IMR-90 (cell line): Measurements from ENCODE around the gene DHX9. TPM values are rescaled to one million over a fixed set of nuclear protein-coding genes. Genes with fewer than 3 reads are reported as not detected.

Experiments
- ATAC-seq: fragments of 200-7000 bp; cut with Tn5 transposase; 2 replicates; pipeline ENCODE4 v1.9.1; 2020; ENCODE audit warnings: low read depth, mild to moderate bottlenecking, moderate library complexity
- BruUV-seq: library from RNA; stranded (reverse); fragments of 400-500 nt; replicated peaks from 2 replicates; lab custom pipeline; 2021; lab: Mats Ljungman, UMichigan
- CTCF ChIA-PET: fragments of 300-600 bp; formaldehyde crosslinking; extraction: SDS; loops from one replicate; lab custom pipeline; 2021; ENCODE audit warnings: antibody characterized with exemption; lab: Yijun Ruan, JAX
- POLR2A ChIA-PET: fragments of 300-600 bp; sonication (Branson Sonifier 250); formaldehyde crosslinking; loops from one replicate; lab custom pipeline; 2022; ENCODE audit warnings: antibody characterized with exemption; ENCODE audit not compliant: unreplicated experiment; lab: Charles Lee
- DNase-seq: peaks from one replicate; pipeline ENCODE4 v3.0.0; 2013
- H2AFZ ChIP-seq: replicated peaks from 2 replicates; pipeline ENCODE3; 2013; ENCODE audit warnings: low read length, mild to moderate bottlenecking; ENCODE audit not compliant: poor library complexity
- H2AK5ac ChIP-seq: 2 replicates; pipeline ENCODE4 v1.6.1; 2013; ENCODE audit warnings: low read depth, low read length, inconsistent platforms
- H2AK9ac ChIP-seq: replicated peaks from 2 replicates; pipeline ENCODE3; 2013; ENCODE audit warnings: mild to moderate bottlenecking, low read depth, low read length, moderate library complexity; ENCODE audit not compliant: poor library complexity
- H2BK120ac ChIP-seq: 2 replicates; pipeline ENCODE4 v1.6.1; 2013; ENCODE audit warnings: low read depth, low read length, inconsistent platforms
- H2BK15ac ChIP-seq: 3 replicates; pipeline ENCODE4 v1.6.1; 2013; ENCODE audit warnings: low read depth, low read length, inconsistent platforms
- H2BK20ac ChIP-seq: 2 replicates; pipeline ENCODE4 v1.6.1; 2013; ENCODE audit warnings: low read depth, mild to moderate bottlenecking, inconsistent platforms, low read length, moderate library complexity
- H2BK5ac ChIP-seq: 2 replicates; pipeline ENCODE4 v1.6.1; 2013; ENCODE audit warnings: mild to moderate bottlenecking, low read depth, low read length, inconsistent platforms; ENCODE audit not compliant: poor library complexity, severe bottlenecking
- H3K14ac ChIP-seq: replicated peaks from 2 replicates; pipeline ENCODE4 v1.6.1; 2013; ENCODE audit warnings: low read depth, low read length, inconsistent platforms
- H3K18ac ChIP-seq: 2 replicates; pipeline ENCODE4 v1.6.1; 2013; ENCODE audit warnings: low read depth, low read length, control low read depth
- H3K23ac ChIP-seq: 2 replicates; pipeline ENCODE4 v1.6.1; 2013; ENCODE audit warnings: low read depth, low read length, inconsistent platforms
- H3K27ac ChIP-seq: 2 replicates; pipeline ENCODE4 v1.5.1; 2013; ENCODE audit warnings: mild to moderate bottlenecking, control low read depth, low read length; ENCODE audit not compliant: insufficient read depth
- H3K27me3 ChIP-seq: 2 replicates; pipeline ENCODE4 v1.6.1; 2013; ENCODE audit warnings: low read length; ENCODE audit not compliant: control insufficient read depth, insufficient read depth
- H3K36me3 ChIP-seq: 2 replicates; pipeline ENCODE4 v1.6.1; 2013; ENCODE audit warnings: low read length, mixed read lengths; ENCODE audit not compliant: control insufficient read depth, insufficient read depth
- H3K4ac ChIP-seq: 2 replicates; pipeline ENCODE4 v1.6.1; 2013; ENCODE audit warnings: low read depth, low read length, inconsistent platforms
- H3K4me1 ChIP-seq: 2 replicates; pipeline ENCODE4 v1.6.1; 2013; ENCODE audit warnings: low read length, mixed read lengths; ENCODE audit not compliant: control insufficient read depth, insufficient read depth
- H3K4me2 ChIP-seq: 2 replicates; pipeline ENCODE4 v1.6.1; 2013; ENCODE audit warnings: low read depth, mild to moderate bottlenecking, control low read depth, low read length, moderate library complexity
- H3K4me3 ChIP-seq: 2 replicates; pipeline ENCODE4 v1.5.1; 2013; ENCODE audit warnings: low read depth, mild to moderate bottlenecking, control low read depth, low read length, moderate library complexity; ENCODE audit not compliant: insufficient read depth
- H3K56ac ChIP-seq: 2 replicates; pipeline ENCODE4 v1.6.1; 2013; ENCODE audit warnings: low read length, inconsistent platforms; ENCODE audit not compliant: insufficient read depth; ENCODE audit errors: extremely low read depth
- H3K79me1 ChIP-seq, 2 experiments: 2 replicates each; pipeline ENCODE4 v1.6.1; 2013; ENCODE audit warnings: low read length in 2 of 2, inconsistent platforms in 1 of 2, low read depth in 1 of 2
- H3K9ac ChIP-seq: 2 replicates; pipeline ENCODE4 v1.6.1; 2013; ENCODE audit warnings: low read depth, low read length, control low read depth
- H3K9me1 ChIP-seq: 2 replicates; pipeline ENCODE4 v1.6.1; 2013; ENCODE audit warnings: low read length, inconsistent platforms; ENCODE audit not compliant: insufficient read depth
- H3K9me3 ChIP-seq: 2 replicates; pipeline ENCODE4 v1.6.1; 2013; ENCODE audit warnings: low read length; ENCODE audit not compliant: control insufficient read depth, insufficient read depth
- H4K20me1 ChIP-seq: 2 replicates; pipeline ENCODE4 v1.6.1; 2013; ENCODE audit warnings: low read length, inconsistent platforms; ENCODE audit not compliant: insufficient read depth
- H4K5ac ChIP-seq: 2 replicates; pipeline ENCODE4 v1.6.1; 2013; ENCODE audit warnings: mild to moderate bottlenecking, low read depth, low read length, control low read depth
- H4K8ac ChIP-seq, 2 experiments: 2 replicates each; pipeline ENCODE4 v1.6.1; 2013; ENCODE audit warnings: low read depth in 2 of 2, low read length in 2 of 2, control low read depth in 1 of 2, inconsistent platforms in 1 of 2
- H4K91ac ChIP-seq: 2 replicates; pipeline ENCODE4 v1.6.1; 2013; ENCODE audit warnings: low read depth, low read length, inconsistent platforms; ENCODE audit not compliant: insufficient read depth
- CEBPB ChIP-seq: IDR thresholded peaks from 2 replicates; pipeline ENCODE4 v1.6.1; 2012; ENCODE audit warnings: low read depth, low read length, improper control_type of control experiment
- CHD1 ChIP-seq: IDR thresholded peaks from 2 replicates; pipeline ENCODE4 v1.6.1; 2012; ENCODE audit warnings: low read depth, low read length, improper control_type of control experiment
- FOS ChIP-seq: fragments of 150-350 bp; IDR thresholded peaks from 2 replicates; pipeline ENCODE4 v1.6.1; 2016; ENCODE audit warnings: low read depth, low read length
- MAZ ChIP-seq: IDR thresholded peaks from 2 replicates; pipeline ENCODE4 v1.6.1; 2012; ENCODE audit warnings: low read depth, mild to moderate bottlenecking, low read length, improper control_type of control experiment, moderate library complexity, borderline replicate concordance
- MXI1 ChIP-seq: IDR thresholded peaks from 2 replicates; pipeline ENCODE4 v1.6.1; 2012; ENCODE audit warnings: low read depth, mild to moderate bottlenecking, low read length, moderate library complexity, borderline replicate concordance
- NFE2L2 ChIP-seq: fragments of 150-350 bp; IDR thresholded peaks from 2 replicates; pipeline ENCODE4 v1.6.1; 2016; ENCODE audit warnings: low read depth, mild to moderate bottlenecking, low read length
- RAD21 ChIP-seq: IDR thresholded peaks from 2 replicates; pipeline ENCODE4 v1.6.1; 2012; ENCODE audit warnings: low read length, improper control_type of control experiment
- RCOR1 ChIP-seq: IDR thresholded peaks from 2 replicates; pipeline ENCODE4 v1.6.1; 2012; ENCODE audit warnings: mild to moderate bottlenecking, low read length, improper control_type of control experiment; ENCODE audit not compliant: insufficient replicate concordance
- SMC3 ChIP-seq: fragments of 150-350 bp; IDR thresholded peaks from 2 replicates; pipeline ENCODE4 v1.6.1; 2016; ENCODE audit warnings: low read depth, mild to moderate bottlenecking, antibody characterized with exemption, low read length, moderate library complexity
- WGBS, 2 experiments: methylation state at CpG; one replicate each; pipeline versions ENCODE4 v1.1.5 to v1.1.7; 2013; ENCODE audit warnings: missing lambda C conversion rate in 2 of 2; ENCODE audit not compliant: insufficient read length in 1 of 2; ENCODE audit errors: extremely low coverage in 2 of 2; 5-methylcytosine and 5-hydroxymethylcytosine counted together
- dilution Hi-C: fragments of 300-500 bp; cut with HindIII; formaldehyde crosslinking; loops from one replicate; pipeline ENCODE4 v1.14.3; 2018; ENCODE audit warnings: low sequenced_read_pairs; ENCODE audit not compliant: unreplicated experiment
- in situ Hi-C: fragments of 300-500 bp; cut with MboI; formaldehyde crosslinking; loops from 3 replicates; pipeline ENCODE4 v1.14.3; 2019; ENCODE audit warnings: low sequenced_read_pairs, inconsistent platforms, mixed read lengths
- intact Hi-C: fragments of 100-400 bp; cut with micrococcal nuclease; formaldehyde crosslinking; loops from 2 replicates; pipeline ENCODE4 v1.10.0; 2022
- polyA plus RNA-seq, 3 experiments: library from polyadenylated mRNA; depleted of rRNA; stranded (reverse); fragments of >200 nt; gene quantifications; 2 replicates each; pipeline ENCODE4 v1.2.3, GENCODE V29; 2012; ENCODE audit warnings: low replicate concordance in 1 of 3
- total RNA-seq: library from RNA; depleted of rRNA; stranded (reverse); fragments of >200 nt; gene quantifications from 2 replicates; pipeline ENCODE4 v1.2.3, GENCODE V29; 2012
- TF ChIP-seq, protein P1 (sequence below): conservative IDR thresholded peaks from 2 replicates; pipeline ENCODE4 v1.5.1; 2012; ENCODE audit warnings: mild to moderate bottlenecking, low read depth, low read length, improper control_type of control experiment
- TF ChIP-seq, protein P2 (sequence below): fragments of 150-350 bp; IDR thresholded peaks from 2 replicates; pipeline ENCODE4 v1.6.1; 2016; ENCODE audit warnings: low read depth, mild to moderate bottlenecking, low read length, moderate library complexity, borderline replicate concordance
- TF ChIP-seq, protein P3 (sequence below): fragments of 150-350 bp; IDR thresholded peaks from 2 replicates; pipeline ENCODE4 v1.6.1; 2017; ENCODE audit warnings: mild to moderate bottlenecking, antibody characterized with exemption, low read length, low read depth

Gene DHX9
- total and polyA plus RNA-seq, 2 of the 4 experiments (the other 2 are of a cell fraction) = 119 to 211 TPM

DNA sequence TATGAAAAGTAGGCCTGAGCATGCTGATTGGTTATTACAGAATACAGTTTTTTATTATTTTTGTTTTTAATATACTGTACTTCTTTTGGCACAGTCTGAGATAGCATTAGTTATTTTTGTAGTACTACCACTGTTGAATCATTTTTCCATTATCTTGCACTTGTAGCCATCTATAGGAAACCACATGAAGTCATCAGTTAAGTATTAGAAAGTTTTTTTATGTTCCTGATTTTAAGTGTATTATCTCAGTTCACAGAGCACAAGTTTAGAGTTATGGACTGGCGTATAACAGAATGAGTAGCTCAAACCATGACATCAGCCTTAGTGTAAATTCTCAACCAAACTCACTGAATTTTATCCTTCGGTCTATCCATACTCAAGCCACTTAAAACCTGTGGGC, 22.8 kb downstream of the DHX9 start:
- no TSS peak for BruUV-seq
- peaks cover 4% of the 10 kb centered on the region; the same call in 1 of the 2 replicates for H3K4me1 ChIP-seq
- in situ Hi-C loops (no loop called here), intact Hi-C loops (loop anchor here (5.0 kb wide), 1 partner anchor 255 kb away; no protein-coding TSS in a partner anchor), dilution Hi-C loops (no loop called here)
- no peak overlapping the region for H4K8ac ChIP-seq
- peaks cover 24 to 29% of the 10 kb centered on the region in 2 experiments for H3K79me1 ChIP-seq
- no peak overlapping the region for H4K91ac ChIP-seq
- no peak overlapping the region for H2AK9ac ChIP-seq
- H3K56ac ChIP-seq = no peak overlapping the region
- H2AK5ac ChIP-seq = no peak overlapping the region
- H2BK15ac ChIP-seq = no peak overlapping the region
- H3K27me3 ChIP-seq = no peaks in the 10 kb centered on the region
- no peak overlapping the region for H4K5ac ChIP-seq
- no CpG with 5 or more reads among the region's 2 CpGs for WGBS, 2 experiments
- no peak overlapping the region for H3K4me3 ChIP-seq
- no peak overlapping the region for H3K27ac ChIP-seq
- DNase-seq = peak; percentile 88
- TF ChIP-seq MAZ (no peak), CHD1 (no peak), FOS (no peak), RAD21 (no peak), RCOR1 (no peak), CEBPB (no peak), NFE2L2 (no peak), SMC3 (no peak), MXI1 (no peak)
- TF ChIP-seq, protein P1, sequence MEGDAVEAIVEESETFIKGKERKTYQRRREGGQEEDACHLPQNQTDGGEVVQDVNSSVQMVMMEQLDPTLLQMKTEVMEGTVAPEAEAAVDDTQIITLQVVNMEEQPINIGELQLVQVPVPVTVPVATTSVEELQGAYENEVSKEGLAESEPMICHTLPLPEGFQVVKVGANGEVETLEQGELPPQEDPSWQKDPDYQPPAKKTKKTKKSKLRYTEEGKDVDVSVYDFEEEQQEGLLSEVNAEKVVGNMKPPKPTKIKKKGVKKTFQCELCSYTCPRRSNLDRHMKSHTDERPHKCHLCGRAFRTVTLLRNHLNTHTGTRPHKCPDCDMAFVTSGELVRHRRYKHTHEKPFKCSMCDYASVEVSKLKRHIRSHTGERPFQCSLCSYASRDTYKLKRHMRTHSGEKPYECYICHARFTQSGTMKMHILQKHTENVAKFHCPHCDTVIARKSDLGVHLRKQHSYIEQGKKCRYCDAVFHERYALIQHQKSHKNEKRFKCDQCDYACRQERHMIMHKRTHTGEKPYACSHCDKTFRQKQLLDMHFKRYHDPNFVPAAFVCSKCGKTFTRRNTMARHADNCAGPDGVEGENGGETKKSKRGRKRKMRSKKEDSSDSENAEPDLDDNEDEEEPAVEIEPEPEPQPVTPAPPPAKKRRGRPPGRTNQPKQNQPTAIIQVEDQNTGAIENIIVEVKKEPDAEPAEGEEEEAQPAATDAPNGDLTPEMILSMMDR = no peak
- TF ChIP-seq, protein P2, sequence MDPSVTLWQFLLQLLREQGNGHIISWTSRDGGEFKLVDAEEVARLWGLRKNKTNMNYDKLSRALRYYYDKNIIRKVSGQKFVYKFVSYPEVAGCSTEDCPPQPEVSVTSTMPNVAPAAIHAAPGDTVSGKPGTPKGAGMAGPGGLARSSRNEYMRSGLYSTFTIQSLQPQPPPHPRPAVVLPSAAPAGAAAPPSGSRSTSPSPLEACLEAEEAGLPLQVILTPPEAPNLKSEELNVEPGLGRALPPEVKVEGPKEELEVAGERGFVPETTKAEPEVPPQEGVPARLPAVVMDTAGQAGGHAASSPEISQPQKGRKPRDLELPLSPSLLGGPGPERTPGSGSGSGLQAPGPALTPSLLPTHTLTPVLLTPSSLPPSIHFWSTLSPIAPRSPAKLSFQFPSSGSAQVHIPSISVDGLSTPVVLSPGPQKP = no peak
- TF ChIP-seq, protein P3, sequence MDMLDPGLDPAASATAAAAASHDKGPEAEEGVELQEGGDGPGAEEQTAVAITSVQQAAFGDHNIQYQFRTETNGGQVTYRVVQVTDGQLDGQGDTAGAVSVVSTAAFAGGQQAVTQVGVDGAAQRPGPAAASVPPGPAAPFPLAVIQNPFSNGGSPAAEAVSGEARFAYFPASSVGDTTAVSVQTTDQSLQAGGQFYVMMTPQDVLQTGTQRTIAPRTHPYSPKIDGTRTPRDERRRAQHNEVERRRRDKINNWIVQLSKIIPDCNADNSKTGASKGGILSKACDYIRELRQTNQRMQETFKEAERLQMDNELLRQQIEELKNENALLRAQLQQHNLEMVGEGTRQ = no peak
- H3K9me1 ChIP-seq = no peaks in the 10 kb centered on the region
- H3K18ac ChIP-seq = no peak overlapping the region
- no peaks in the 10 kb centered on the region for H3K9me3 ChIP-seq
- no peak overlapping the region for H2BK120ac ChIP-seq
- POLR2A ChIA-PET = no interaction called here
- CTCF ChIA-PET = no interaction called here
- peaks cover 54% of the 10 kb centered on the region for H3K36me3 ChIP-seq
- H3K9ac ChIP-seq = no peak overlapping the region
- no peak overlapping the region for H2AFZ ChIP-seq
- no peak overlapping the region for H2BK5ac ChIP-seq
- no peak overlapping the region for H3K23ac ChIP-seq
- no peak overlapping the region for H2BK20ac ChIP-seq
- H3K4ac ChIP-seq = no peak overlapping the region
- H3K4me2 ChIP-seq = no peak overlapping the region
- ATAC-seq = peak; percentile 60
- H4K20me1 ChIP-seq = peaks cover 14% of the 10 kb centered on the region; the same call in 1 of the 2 replicates
- H3K14ac ChIP-seq = no peak overlapping the region
